DOHH2 (cell line): ENCODE data around the gene SMG6.
A peak's percentile ranks its signal among the peaks of the same experiment; 100 is the strongest.

Experiments
- H3F3A ChIP-seq: fragments of 200-600 bp; sonication (generic), shearing (Covaris generic); 2 replicates; pipeline ENCODE4 v1.6.0; 2016; ENCODE audit warnings: antibody characterized with exemption, mild to moderate bottlenecking; ENCODE audit not compliant: control insufficient read depth, insufficient read depth
- H3K27ac ChIP-seq: fragments of 200-600 bp; sonication (generic); 2 replicates; pipeline ENCODE4 v1.5.1; 2014; ENCODE audit warnings: low read depth, mild to moderate bottlenecking, low read length, moderate library complexity
- H3K27me3 ChIP-seq: fragments of 200-600 bp; sonication (generic); 2 replicates; pipeline ENCODE4 v1.6.1; 2014; ENCODE audit warnings: mild to moderate bottlenecking, low read length, mixed read lengths; ENCODE audit not compliant: control insufficient read depth
- H3K36me3 ChIP-seq: fragments of 200-600 bp; sonication (generic); 2 replicates; pipeline ENCODE4 v1.6.1; 2014; ENCODE audit warnings: mild to moderate bottlenecking, low read length, moderate library complexity, mixed read lengths; ENCODE audit not compliant: control insufficient read depth
- H3K4me1 ChIP-seq: fragments of 200-600 bp; sonication (generic); 2 replicates; pipeline ENCODE4 v1.6.1; 2014; ENCODE audit warnings: mild to moderate bottlenecking, low read length, mixed read lengths; ENCODE audit not compliant: control insufficient read depth
- H3K4me2 ChIP-seq: fragments of 200-600 bp; sonication (generic); 2 replicates; pipeline ENCODE4 v1.6.0; 2014; ENCODE audit warnings: mild to moderate bottlenecking, low read length, moderate library complexity
- H3K4me3 ChIP-seq: fragments of 200-600 bp; sonication (generic); 2 replicates; pipeline ENCODE4 v1.5.1; 2014; ENCODE audit warnings: mild to moderate bottlenecking, low read length, mixed read lengths
- H3K79me2 ChIP-seq: fragments of 200-600 bp; sonication (generic); 2 replicates; pipeline ENCODE4 v1.6.1; 2014; ENCODE audit warnings: mild to moderate bottlenecking, low read length, mixed read lengths; ENCODE audit not compliant: control insufficient read depth
- H3K9me2 ChIP-seq: fragments of 200-600 bp; sonication (generic); replicated peaks from 2 replicates; pipeline ENCODE4 v1.6.1; 2014; ENCODE audit warnings: mild to moderate bottlenecking, low read length, mixed read lengths; ENCODE audit not compliant: control insufficient read depth
- H3K9me3 ChIP-seq: fragments of 200-600 bp; sonication (generic); 2 replicates; pipeline ENCODE4 v1.6.1; 2014; ENCODE audit warnings: antibody characterized with exemption, low read length, mixed read lengths; ENCODE audit not compliant: control insufficient read depth, insufficient read depth
- H4K20me1 ChIP-seq: fragments of 200-600 bp; sonication (generic); 2 replicates; pipeline ENCODE4 v1.6.0; 2014; ENCODE audit warnings: low read depth, mild to moderate bottlenecking, antibody characterized with exemption, low read length, moderate library complexity; ENCODE audit not compliant: control insufficient read depth, insufficient read depth
- CTCF ChIP-seq: fragments of 200-600 bp; sonication (generic); IDR thresholded peaks from one replicate; pipeline ENCODE4 v1.5.1; 2014; ENCODE audit warnings: antibody characterized with exemption, mild to moderate bottlenecking, low read depth, low read length; ENCODE audit not compliant: poor library complexity, severe bottlenecking
- EZH2phosphoT487 ChIP-seq: fragments of 200-600 bp; sonication (generic); IDR thresholded peaks from 2 replicates; pipeline ENCODE4 v1.6.1; 2017; ENCODE audit warnings: borderline replicate concordance, mild to moderate bottlenecking, antibody characterized with exemption, low read length, moderate library complexity, mixed read lengths

SMG6 gene

GRCh38 chr17:2123375-2124251, 180.0 kb downstream of the SMG6 start:
- Histone ChIP-seq H3K27me3 (no peaks in the 10 kb centered on the region), H3F3A (0 out of 2 replicates have a peak, but pooled peaks cover 3% of the 10 kb centered on the region), H4K20me1 (no peaks in the 10 kb centered on the region), H3K27ac (no peak overlapping the region), H3K4me2 (peak overlapping the region; percentile 45), H3K9me3 (no peaks in the 10 kb centered on the region), H3K36me3 (no peaks in the 10 kb centered on the region; the same call in 1 of the 2 replicates), H3K4me1 (peaks cover 26% of the 10 kb centered on the region), H3K4me3 (peak overlapping the region; percentile 4; the same call in 1 of the 2 replicates), H3K9me2 (no peaks in the 10 kb centered on the region), H3K79me2 (no peaks in the 10 kb centered on the region)
- TF ChIP-seq CTCF (no peak), EZH2phosphoT487 (no peak)

GRCh38 chr17:2122641-2123302, 180.8 kb downstream of the SMG6 start:
- H3K4me1 ChIP-seq = peaks cover 35% of the 10 kb centered on the region
- H3K9me3 ChIP-seq = no peaks in the 10 kb centered on the region
- no peak overlapping the region for H3K4me3 ChIP-seq
- no peaks in the 10 kb centered on the region for H3K79me2 ChIP-seq
- no peaks in the 10 kb centered on the region; the same call in 1 of the 2 replicates for H3K36me3 ChIP-seq
- H3K4me2 ChIP-seq = peak overlapping the region; percentile 45
- peaks cover 3% of the 10 kb centered on the region; the same call in 1 of the 2 replicates for H3F3A ChIP-seq
- H3K27ac ChIP-seq = no peak overlapping the region
- TF ChIP-seq EZH2phosphoT487 = no peak
- TF ChIP-seq CTCF = no peak
- H4K20me1 ChIP-seq = no peaks in the 10 kb centered on the region
- H3K27me3 ChIP-seq = no peaks in the 10 kb centered on the region
- H3K9me2 ChIP-seq = no peaks in the 10 kb centered on the region

GRCh38 chr17:2120586-2121335, 182.8 kb downstream of the SMG6 start:
- Histone ChIP-seq H3K36me3 (no peaks in the 10 kb centered on the region; the same call in 1 of the 2 replicates), H3K4me2 (no peak overlapping the region), H4K20me1 (no peaks in the 10 kb centered on the region), H3K9me3 (no peaks in the 10 kb centered on the region), H3K79me2 (no peaks in the 10 kb centered on the region), H3K4me3 (no peak overlapping the region), H3K27ac (no peak overlapping the region), H3F3A (peaks cover 9% of the 10 kb centered on the region; the same call in 1 of the 2 replicates), H3K4me1 (peaks cover 39% of the 10 kb centered on the region), H3K9me2 (no peaks in the 10 kb centered on the region), H3K27me3 (no peaks in the 10 kb centered on the region)
- TF ChIP-seq EZH2phosphoT487 = no peak
- no peak for TF ChIP-seq CTCF
